K562 (cell line): ENCODE data around the gene KNCN. TPM values are rescaled to one million over a fixed set of nuclear protein-coding genes. Genes with fewer than 3 reads are reported as not detected.

Source experiments
- AFF4 ChIP-seq: sonication (generic); formaldehyde crosslinking; IDR thresholded peaks from 2 replicates; pipeline ENCODE4 v1.8.0; 2023; ENCODE audit warnings: mild to moderate bottlenecking, missing genetic modification reagents
- E2F4 ChIP-seq: sonication (generic); formaldehyde crosslinking; IDR thresholded peaks from 2 replicates; pipeline ENCODE4 v1.8.0; 2022; ENCODE audit warnings: mild to moderate bottlenecking, low read depth, missing genetic modification reagents
- HEY1 ChIP-seq: fragments of 250-450 bp; sonication (Bioruptor Pico); IDR thresholded peaks from 2 replicates; pipeline ENCODE4 v1.5.0; 2020; ENCODE audit warnings: mild to moderate bottlenecking, moderate library complexity, borderline replicate concordance
- ILK ChIP-seq: fragments of 450-650 bp; IDR thresholded peaks from 2 replicates; pipeline ENCODE4 v1.6.1; 2016; ENCODE audit warnings: missing genetic modification characterization, low read depth, mild to moderate bottlenecking, missing compliant biosample characterization, moderate library complexity, borderline replicate concordance
- NFYB ChIP-seq: IDR thresholded peaks from 2 replicates; pipeline ENCODE4 v1.6.1; 2011; ENCODE audit warnings: mild to moderate bottlenecking, moderate library complexity; ENCODE audit not compliant: insufficient read length; ENCODE audit errors: extremely low read depth
- NR4A1 ChIP-seq, 2 experiments: fragments of 250-450 bp in 1 of 2; fragments of 450-650 bp in 1 of 2; sonication (Bioruptor Pico) in 1 of 2; IDR thresholded peaks; 2 replicates each; pipeline versions ENCODE4 v1.4.0 to v1.6.1; 2016 to 2020; ENCODE audit warnings: mild to moderate bottlenecking in 2 of 2, missing compliant biosample characterization in 1 of 2, missing genetic modification characterization in 1 of 2, moderate library complexity in 1 of 2
- PHF8 ChIP-seq: fragments of 200-600 bp; sonication (generic); IDR thresholded peaks from 2 replicates; pipeline ENCODE4 v1.6.1; 2012; ENCODE audit warnings: mixed run types, mild to moderate bottlenecking, inconsistent platforms, low read length, moderate library complexity, borderline replicate concordance
- POU5F1 ChIP-seq: fragments of 150-350 bp; IDR thresholded peaks from 2 replicates; pipeline ENCODE4 v1.6.1; 2014; ENCODE audit warnings: borderline replicate concordance, low read length, low read depth, mild to moderate bottlenecking; ENCODE audit not compliant: partially characterized antibody
- PREB ChIP-seq: sonication (generic); formaldehyde crosslinking; IDR thresholded peaks from 2 replicates; pipeline ENCODE4 v1.8.1; 2023; ENCODE audit warnings: mild to moderate bottlenecking, missing genetic modification reagents
- RB1 ChIP-seq: fragments of 450-650 bp; IDR thresholded peaks from 2 replicates; pipeline ENCODE4 v1.6.1; 2017; ENCODE audit warnings: low read depth, mild to moderate bottlenecking
- RFX5 ChIP-seq: IDR thresholded peaks from 2 replicates; pipeline ENCODE4 v1.6.1; 2011; ENCODE audit warnings: low read depth, mild to moderate bottlenecking, improper control_type of control experiment, low read length
- ZNF184 ChIP-seq: sonication (generic); formaldehyde crosslinking; IDR thresholded peaks from 2 replicates; pipeline ENCODE4 v1.5.0; 2020; ENCODE audit warnings: missing genetic modification reagents
- polyA plus RNA-seq, 8 experiments: library from polyadenylated mRNA; depleted of rRNA in 4 of 8; stranded (reverse) in 5 of 8; unstranded in 3 of 8; fragments of >200 nt; fragmentation: Nextera tagmentation in 2 of 8; fragmentation: Illumina TruSeq in 1 of 8; extraction: Ambion mirVana in 2 of 8; extraction: Trizol in 1 of 8; gene quantifications; 2 replicates each; pipeline versions ENCODE4 v1.2.1 to v1.2.3, GENCODE V29; 2011 to 2014; ENCODE audit warnings: inconsistent platforms in 1 of 8, missing spikeins in 1 of 8
- total RNA-seq, 7 experiments: library from RNA; depleted of rRNA in 6 of 7; stranded (reverse); fragments of >200 nt in 6 of 7; fragmentation: Illumina TruSeq in 2 of 7; extraction: Trizol in 2 of 7; gene quantifications; 2 replicates each; pipeline versions ENCODE4 v1.2.1 to v1.2.3, GENCODE V29; 2011 to 2021; ENCODE audit warnings: low replicate concordance in 1 of 7
- TF ChIP-seq, protein P1 (sequence below), 2 experiments: IDR thresholded peaks in 1 of 2; conservative IDR thresholded peaks in 1 of 2; 2 replicates each; pipeline ENCODE4 v1.6.1; 2016; ENCODE audit warnings: low read depth in 2 of 2, mild to moderate bottlenecking in 1 of 2, missing compliant biosample characterization in 1 of 2, missing genetic modification characterization in 1 of 2, moderate library complexity in 1 of 2
- TF ChIP-seq, protein P2 (sequence below): fragments of 250-450 bp; sonication (Bioruptor Pico); IDR thresholded peaks from 2 replicates; pipeline ENCODE4 v1.4.0; 2020; ENCODE audit warnings: mild to moderate bottlenecking, moderate library complexity

KNCN gene
- total and polyA plus RNA-seq, 9 of the 15 experiments (the other 6 are each of a cell fraction or from before 2014, with no cell fraction given), result not detected

DNA sequence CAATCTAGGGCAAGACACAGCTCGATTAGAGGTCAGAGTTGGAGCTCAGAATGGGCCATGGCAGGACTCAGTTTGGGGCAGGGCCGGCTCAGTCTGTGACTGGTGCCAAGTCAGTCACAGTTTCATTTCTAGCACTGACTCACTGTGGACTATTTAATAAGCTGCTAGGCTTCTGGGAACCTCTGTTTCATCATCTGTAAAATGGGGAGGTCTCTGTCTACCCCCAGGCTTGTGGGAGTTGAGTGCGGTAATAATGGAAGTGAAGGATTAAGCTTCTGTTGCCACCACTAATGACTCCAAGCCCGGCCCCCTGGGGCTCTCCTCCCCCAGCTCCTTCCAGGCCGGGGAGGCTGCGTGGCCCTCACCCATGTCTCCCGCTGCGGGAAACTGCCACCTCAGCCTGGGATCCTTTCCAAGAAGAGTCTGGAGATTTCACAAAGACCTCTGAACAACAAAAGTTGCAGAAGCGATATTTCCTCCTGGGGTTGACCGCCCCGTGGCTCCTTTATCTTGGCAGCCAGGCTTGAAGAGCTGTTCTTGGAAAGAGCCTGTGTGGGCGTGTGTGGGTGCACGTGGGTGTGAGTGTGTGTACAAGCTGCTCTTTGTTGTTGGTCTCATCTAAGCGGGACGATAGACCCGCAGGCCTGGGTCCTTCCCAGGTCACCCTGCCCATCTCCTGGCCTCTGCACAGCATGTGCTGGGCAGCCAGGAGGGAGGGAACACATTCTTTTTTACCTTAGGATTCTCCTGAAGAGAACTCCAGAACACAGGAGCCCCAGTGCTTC is 29.1 kb downstream of the KNCN start (continued):
- TF ChIP-seq AFF4 (CRISPR knock-in tag) (peak; percentile 84; the same call in 1 of the 2 replicates), ILK (no peak), PREB (CRISPR knock-in tag) (no peak), HEY1 (CRISPR knock-in tag) (peak; percentile 78; the same call in 1 of the 2 replicates), NR4A1 (CRISPR knock-in tag; IDR thresholded peaks at IDR 0.05) (no peak), NR4A1 (tag; IDR thresholded peaks at IDR 0.05) (0 out of 2 replicates have a peak, but pooled peaks have one; percentile 15), RB1 (0 out of 2 replicates have a peak, but pooled peaks have one; percentile 47), PHF8 (peak; percentile 26; the same call in 1 of the 2 replicates), ZNF184 (CRISPR knock-in tag) (no peak), POU5F1 (no peak), NFYB (no peak), RFX5 (no peak), E2F4 (CRISPR knock-in tag) (no peak)
- TF ChIP-seq, protein P1, sequence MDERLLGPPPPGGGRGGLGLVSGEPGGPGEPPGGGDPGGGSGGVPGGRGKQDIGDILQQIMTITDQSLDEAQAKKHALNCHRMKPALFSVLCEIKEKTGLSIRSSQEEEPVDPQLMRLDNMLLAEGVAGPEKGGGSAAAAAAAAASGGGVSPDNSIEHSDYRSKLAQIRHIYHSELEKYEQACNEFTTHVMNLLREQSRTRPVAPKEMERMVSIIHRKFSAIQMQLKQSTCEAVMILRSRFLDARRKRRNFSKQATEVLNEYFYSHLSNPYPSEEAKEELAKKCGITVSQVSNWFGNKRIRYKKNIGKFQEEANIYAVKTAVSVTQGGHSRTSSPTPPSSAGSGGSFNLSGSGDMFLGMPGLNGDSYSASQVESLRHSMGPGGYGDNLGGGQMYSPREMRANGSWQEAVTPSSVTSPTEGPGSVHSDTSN (CRISPR knock-in tag; IDR thresholded peaks at IDR 0.05; ENCODE audit: low read depth), result no peak
- TF ChIP-seq, protein P1 (tag; conservative IDR thresholded peaks at IDR 0.05; ENCODE audit: low read depth), result peak; percentile 66
- TF ChIP-seq, protein P2, sequence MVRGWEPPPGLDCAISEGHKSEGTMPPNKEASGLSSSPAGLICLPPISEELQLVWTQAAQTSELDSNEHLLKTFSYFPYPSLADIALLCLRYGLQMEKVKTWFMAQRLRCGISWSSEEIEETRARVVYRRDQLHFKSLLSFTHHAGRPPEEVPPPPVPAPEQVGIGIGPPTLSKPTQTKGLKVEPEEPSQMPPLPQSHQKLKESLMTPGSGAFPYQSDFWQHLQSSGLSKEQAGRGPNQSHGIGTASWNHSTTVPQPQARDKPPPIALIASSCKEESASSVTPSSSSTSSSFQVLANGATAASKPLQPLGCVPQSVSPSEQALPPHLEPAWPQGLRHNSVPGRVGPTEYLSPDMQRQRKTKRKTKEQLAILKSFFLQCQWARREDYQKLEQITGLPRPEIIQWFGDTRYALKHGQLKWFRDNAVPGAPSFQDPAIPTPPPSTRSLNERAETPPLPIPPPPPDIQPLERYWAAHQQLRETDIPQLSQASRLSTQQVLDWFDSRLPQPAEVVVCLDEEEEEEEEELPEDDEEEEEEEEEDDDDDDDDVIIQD (CRISPR knock-in tag), result no peak
